ENCODE data around the gene FXYD7.

Gene FXYD7

GRCh38 chr19:35143818-35144217 lies 763 bp downstream of the FXYD7 start:
- no peak for TF ChIP-seq CTCF (IDR thresholded peaks at IDR 0.05; ENCODE audit: low read depth, low read length)
- H3K4me3 ChIP-seq (ENCODE audit: low read depth, low read length) = no peak overlapping the region

DNA sequence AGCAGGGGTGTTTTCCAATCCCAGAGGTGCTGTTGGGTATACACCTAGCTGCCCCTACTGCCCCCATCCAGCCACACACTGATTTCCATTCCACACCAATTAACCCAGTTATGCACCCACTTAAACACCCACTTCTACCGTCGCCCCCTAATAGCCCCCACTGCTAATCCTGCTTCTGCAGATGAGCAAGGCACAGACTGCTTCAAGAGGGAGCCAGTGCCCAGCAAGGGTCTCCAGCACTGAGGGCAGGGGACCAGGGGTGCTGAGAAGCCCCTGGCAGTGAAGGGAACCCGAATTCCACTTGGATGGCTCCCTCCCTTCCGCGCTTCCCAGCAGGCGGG lies 1.2 kb downstream of the FXYD7 start:
- TF ChIP-seq CTCF (IDR thresholded peaks at IDR 0.05; ENCODE audit: low read depth, low read length) = no peak
- H3K4me3 ChIP-seq (ENCODE audit: low read depth, low read length) = no peak overlapping the region

DNA sequence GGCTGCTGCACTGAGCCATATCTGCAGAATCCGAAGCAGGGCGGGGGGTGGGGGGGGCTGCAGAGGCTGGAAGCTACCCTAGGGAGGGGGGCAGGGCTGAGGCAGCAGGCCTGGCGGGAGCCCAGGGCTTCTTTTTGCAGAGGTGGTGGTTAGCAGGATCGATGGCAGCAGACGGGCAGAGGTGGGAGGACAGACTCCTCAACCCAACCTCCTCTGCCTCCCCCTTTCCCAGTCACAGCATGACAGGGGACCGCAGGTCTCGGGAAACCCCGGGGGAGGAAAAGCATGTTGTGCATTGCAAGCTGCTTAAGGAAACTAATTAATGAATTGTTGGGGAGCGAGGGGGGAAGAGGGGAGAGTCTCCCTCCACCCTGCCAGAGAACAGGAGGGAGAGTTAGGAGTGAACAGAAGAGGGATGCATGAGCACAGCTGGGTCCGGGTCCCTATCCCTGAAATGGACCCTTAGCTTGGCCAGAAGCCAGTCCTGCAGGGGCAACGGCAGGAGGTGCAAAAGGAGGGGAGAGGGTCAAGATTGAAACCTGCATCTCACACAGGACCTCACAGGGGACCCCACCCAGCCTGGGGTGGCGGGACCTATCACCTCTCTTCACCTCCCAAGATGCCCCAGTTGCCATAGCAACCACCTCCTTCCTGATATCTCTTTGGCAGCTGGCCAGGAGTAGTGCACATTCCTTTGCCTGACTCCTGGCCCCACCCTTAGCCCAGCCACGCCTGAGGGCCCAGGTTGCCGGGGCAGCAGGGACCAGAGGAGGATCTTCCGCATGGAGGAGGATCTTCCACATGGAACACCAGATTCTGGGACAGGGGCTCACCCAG lies 1.8 kb downstream of the FXYD7 start:
- H3K4me3 ChIP-seq (ENCODE audit: low read depth, low read length) = no peak overlapping the region
- no peak for TF ChIP-seq CTCF (IDR thresholded peaks at IDR 0.05; ENCODE audit: low read depth, low read length)

DNA sequence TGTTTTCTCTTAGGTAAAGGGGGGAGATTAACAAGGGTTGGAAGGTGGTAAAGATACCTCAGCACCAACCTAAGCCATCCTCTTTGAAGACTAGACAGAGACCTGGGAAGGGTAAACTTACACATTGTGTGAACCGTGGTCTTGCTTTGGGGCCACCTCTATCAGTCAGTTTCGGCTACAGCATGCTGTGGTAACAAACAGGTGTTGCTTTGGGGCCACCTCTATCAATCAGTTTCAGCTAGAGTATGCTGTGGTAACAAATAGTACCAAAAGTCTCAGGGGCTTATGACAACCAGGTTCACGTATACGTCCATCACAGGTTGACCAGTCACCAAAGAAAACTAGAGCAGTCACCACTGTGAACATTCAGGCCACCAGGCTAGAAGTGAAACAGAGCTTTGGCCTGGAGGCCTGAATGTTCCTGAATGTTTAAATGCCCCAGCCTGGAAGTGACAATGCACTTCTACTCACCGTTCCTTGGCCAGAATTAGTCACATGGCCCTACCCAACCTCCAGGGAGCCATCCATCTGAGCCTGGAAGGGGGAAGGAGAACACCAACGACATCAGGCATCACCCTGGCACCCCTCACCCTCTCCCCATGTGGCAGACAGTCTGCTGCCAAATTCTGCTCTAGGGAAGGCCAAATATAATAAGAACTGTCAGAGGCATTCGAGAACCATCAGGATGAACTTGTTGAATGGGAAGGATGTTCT lies 3.8 kb downstream of the FXYD7 start:
- H3K4me3 ChIP-seq (ENCODE audit: low read depth, low read length) = no peak overlapping the region
- no peak for TF ChIP-seq CTCF (IDR thresholded peaks at IDR 0.05; ENCODE audit: low read depth, low read length)

DNA sequence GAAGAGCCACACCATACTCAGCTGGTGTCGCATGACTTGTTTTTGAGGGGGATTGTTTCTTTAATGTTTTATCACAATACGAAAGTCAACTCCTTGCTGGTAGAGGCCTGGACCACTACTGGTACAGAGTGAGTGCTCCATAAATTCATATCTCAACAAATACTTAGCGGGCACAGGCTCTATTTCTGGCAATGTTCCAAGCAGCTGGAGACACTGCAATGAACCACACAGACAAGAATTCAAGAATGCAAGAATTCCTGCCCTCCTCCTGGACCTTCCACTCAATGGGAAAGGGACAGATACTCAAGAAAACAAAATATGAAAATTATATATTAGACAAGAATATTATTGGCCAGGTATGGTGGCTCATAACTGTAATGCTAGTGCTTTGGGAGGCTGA lies 6.4 kb downstream of the FXYD7 start:
- no peak for TF ChIP-seq CTCF (IDR thresholded peaks at IDR 0.05; ENCODE audit: low read depth, low read length)
- H3K4me3 ChIP-seq (ENCODE audit: low read depth, low read length) = no peak overlapping the region

DNA sequence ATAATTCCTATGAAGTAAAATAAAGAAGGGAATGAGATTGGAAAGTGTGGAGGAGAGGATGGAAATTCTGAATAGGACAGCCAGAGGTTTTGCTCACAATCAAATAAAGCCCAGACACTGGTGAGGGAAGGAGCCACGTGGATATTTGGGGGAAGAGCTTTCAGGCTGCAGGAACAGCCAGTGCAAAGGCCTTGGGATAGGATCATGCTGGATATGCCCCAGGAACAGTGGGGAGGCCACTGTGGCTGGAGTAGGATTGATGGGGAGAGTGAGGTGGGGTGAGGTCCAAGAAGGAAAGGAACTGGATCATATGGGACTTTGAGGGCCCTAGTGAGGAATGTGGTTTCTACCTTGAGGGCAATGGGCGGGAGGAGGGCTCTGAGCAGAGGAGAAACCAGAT lies 7.4 kb downstream of the FXYD7 start:
- no peak overlapping the region for H3K4me3 ChIP-seq (ENCODE audit: low read depth, low read length)
- TF ChIP-seq CTCF (IDR thresholded peaks at IDR 0.05; ENCODE audit: low read depth, low read length) = no peak

All from WI38 (cell line).